ENCODE measurements around the gene SMARCA2. TPM values are rescaled to one million over a fixed set of nuclear protein-coding genes. Genes with fewer than 3 reads are reported as not detected.

SMARCA2 gene
- total and polyA plus RNA-seq, 9 of the 15 experiments (the other 6 are each of a cell fraction or from before 2014, with no cell fraction given), result 8.0 to 34.8 (median 25.5) TPM

GRCh38 chr9:2158111-2158610 lies 143.0 kb downstream of the SMARCA2 start:
- Histone ChIP-seq H3K4me3 (no peak overlapping the region), H4K20me1 (replicated peaks; ENCODE audit: control insufficient read depth, insufficient read depth, low read length) (no peaks in the 10 kb centered on the region), H3K9me1 (ENCODE audit: control insufficient read depth, insufficient read depth, low read length) (no peaks in the 10 kb centered on the region), H3K9ac (ENCODE audit: insufficient read depth in 1 of 2, low read depth in 2 of 2, low read length in 2 of 2) (no peak overlapping the region), H3K4me1 (replicated peaks in 1 of 2; ENCODE audit: control insufficient read depth in 2 of 2, insufficient read depth in 2 of 2, low read length in 2 of 2) (no peaks in the 10 kb centered on the region), H3K79me2 (ENCODE audit: control insufficient read depth, insufficient read depth, low read length) (no peaks in the 10 kb centered on the region; the same call in 2 of the 3 replicates), H3K27me3 (ENCODE audit: control insufficient read depth in 2 of 2, insufficient read depth in 2 of 2, low read length in 2 of 2) (no peaks in the 10 kb centered on the region), H3K9me3 (replicated peaks; ENCODE audit: control insufficient read depth, insufficient read depth, low read depth, low read length) (no peaks in the 10 kb centered on the region), H2AFZ (ENCODE audit: low read depth, low read length) (no peak overlapping the region), H3K36me3 (ENCODE audit: control insufficient read depth, insufficient read depth, low read length) (peaks cover 11% of the 10 kb centered on the region; the same call in 1 of the 3 replicates), H3K27ac (ENCODE audit: extremely low read depth, low read depth, low read length) (no peak overlapping the region), H3K4me2 (ENCODE audit: insufficient read depth, low read length) (no peak overlapping the region)
- 86% methylated on average over 13 of the region's 13 CpGs for WGBS (ENCODE audit: insufficient coverage, low coverage, missing lambda C conversion rate)
- no peak for FAIRE-seq
- ATAC-seq, result no peak
- ChIA-PET CTCF (ENCODE audit: low intra/inter-chr PET ratio) (no interaction called here), POLR2A (no interaction called here)
- DNase-seq (ENCODE audit: extremely low read depth in 1 of 4, low spot score in 3 of 4), result no peak
- intact Hi-C loops (cut with micrococcal nuclease), result no loop called here
- no TSS peak for BruUV-seq (replicated peaks)
- in situ Hi-C loops (cut with MboI), result no loop called here
- TF ChIP-seq LARP7 (IDR thresholded peaks at IDR 0.05), result no peak
- TF ChIP-seq CCNT2 (IDR thresholded peaks at IDR 0.05; ENCODE audit: borderline replicate concordance, extremely low read depth, insufficient read length, low read depth, low read length), result no peak
- TF ChIP-seq ZNF668 (CRISPR knock-in tag; IDR thresholded peaks at IDR 0.05), result no peak
- TF ChIP-seq FOXA3 (CRISPR knock-in tag; conservative IDR thresholded peaks at IDR 0.05 in 1 of 2, IDR thresholded peaks at IDR 0.05 in 1 of 2), result no peak
- TF ChIP-seq CBX2 (IDR thresholded peaks at IDR 0.05; ENCODE audit: insufficient read depth, low read length, poor library complexity, severe bottlenecking), result no peak
- TF ChIP-seq UBTF (IDR thresholded peaks at IDR 0.05; ENCODE audit: borderline replicate concordance in 1 of 2, low read depth in 2 of 2, low read length in 2 of 2), result no peak
- TF ChIP-seq, protein P1, sequence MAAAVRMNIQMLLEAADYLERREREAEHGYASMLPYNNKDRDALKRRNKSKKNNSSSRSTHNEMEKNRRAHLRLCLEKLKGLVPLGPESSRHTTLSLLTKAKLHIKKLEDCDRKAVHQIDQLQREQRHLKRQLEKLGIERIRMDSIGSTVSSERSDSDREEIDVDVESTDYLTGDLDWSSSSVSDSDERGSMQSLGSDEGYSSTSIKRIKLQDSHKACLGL (CRISPR knock-in tag; IDR thresholded peaks at IDR 0.05; ENCODE audit: borderline replicate concordance, poor library complexity, severe bottlenecking), result no peak
- no peak for TF ChIP-seq NUFIP1 (IDR thresholded peaks at IDR 0.05; ENCODE audit: partially characterized antibody)
- TF ChIP-seq CEBPG (CRISPR knock-in tag; IDR thresholded peaks at IDR 0.05), result peak; percentile 64
- peak in 1 of 2 experiments; percentile 90; a peak in 2 of 4 replicates for TF ChIP-seq CEBPG (tag; conservative IDR thresholded peaks at IDR 0.05 in 1 of 2, IDR thresholded peaks at IDR 0.05 in 1 of 2)
- TF ChIP-seq, protein P2, sequence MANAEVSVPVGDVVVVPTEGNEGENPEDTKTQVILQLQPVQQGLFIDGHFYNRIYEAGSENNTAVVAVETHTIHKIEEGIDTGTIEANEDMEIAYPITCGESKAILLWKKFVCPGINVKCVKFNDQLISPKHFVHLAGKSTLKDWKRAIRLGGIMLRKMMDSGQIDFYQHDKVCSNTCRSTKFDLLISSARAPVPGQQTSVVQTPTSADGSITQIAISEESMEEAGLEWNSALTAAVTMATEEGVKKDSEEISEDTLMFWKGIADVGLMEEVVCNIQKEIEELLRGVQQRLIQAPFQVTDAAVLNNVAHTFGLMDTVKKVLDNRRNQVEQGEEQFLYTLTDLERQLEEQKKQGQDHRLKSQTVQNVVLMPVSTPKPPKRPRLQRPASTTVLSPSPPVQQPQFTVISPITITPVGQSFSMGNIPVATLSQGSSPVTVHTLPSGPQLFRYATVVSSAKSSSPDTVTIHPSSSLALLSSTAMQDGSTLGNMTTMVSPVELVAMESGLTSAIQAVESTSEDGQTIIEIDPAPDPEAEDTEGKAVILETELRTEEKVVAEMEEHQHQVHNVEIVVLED (CRISPR knock-in tag; IDR thresholded peaks at IDR 0.05), result no peak
- no peak for TF ChIP-seq TEAD2 (tag; IDR thresholded peaks at IDR 0.05)
- TF ChIP-seq MAFK (IDR thresholded peaks at IDR 0.05; ENCODE audit: low read length), result no peak
- TF ChIP-seq ZNF121 (CRISPR knock-in tag; conservative IDR thresholded peaks at IDR 0.05), result no peak
- TF ChIP-seq SMAD4 (CRISPR knock-in tag; conservative IDR thresholded peaks at IDR 0.05), result no peak
- TF ChIP-seq CC2D1A (IDR thresholded peaks at IDR 0.05), result no peak
- no peak for TF ChIP-seq ZNF583 (CRISPR knock-in tag; IDR thresholded peaks at IDR 0.05)
- no peak for TF ChIP-seq ZKSCAN3 (CRISPR knock-in tag; IDR thresholded peaks at IDR 0.05)
- TF ChIP-seq SAFB (IDR thresholded peaks at IDR 0.05; ENCODE audit: borderline replicate concordance, low read depth, low read length), result no peak
- no peak for TF ChIP-seq NBN (IDR thresholded peaks at IDR 0.05; ENCODE audit: low read depth)
- no peak for TF ChIP-seq SRSF7 (optimal IDR thresholded peaks at IDR 0.05; ENCODE audit: low read depth, low read length)

Data from K562 (cell line).